Measurements from ENCODE around the gene SNX9.

GRCh38 chr6:157911278-157911677 lies 88.2 kb downstream of the SNX9 start:
- TF ChIP-seq EZH2phosphoT487 (IDR thresholded peaks at IDR 0.05; ENCODE audit: borderline replicate concordance) = no peak
- TF ChIP-seq CTCF (conservative IDR thresholded peaks at IDR 0.05; ENCODE audit: low read length) = no peak
